Neural crest cell (in vitro differentiated cells): Measurements from ENCODE around the gene SSH2. TPM values are rescaled to one million over a fixed set of nuclear protein-coding genes. Genes with fewer than 3 reads are reported as not detected.

ENCODE experiments used
- DNase-seq: peaks from one replicate; pipeline ENCODE4 v3.0.0; 2021; ENCODE audit warnings: low read depth, mixed read lengths, low spot score
- H3K27ac Mint-ChIP-seq: one replicate; pipeline ENCODE4 v1.8.0; 2021; ENCODE audit warnings: mild to moderate bottlenecking, mixed read lengths; ENCODE audit not compliant: unreplicated experiment
- H3K27me3 Mint-ChIP-seq: 2 replicates; pipeline ENCODE4 v1.8.0; 2021; ENCODE audit warnings: low read depth, mild to moderate bottlenecking, mixed read lengths
- H3K36me3 Mint-ChIP-seq: 2 replicates; pipeline ENCODE4 v1.8.0; 2021; ENCODE audit warnings: low read depth, mild to moderate bottlenecking, mixed read lengths
- H3K4me1 Mint-ChIP-seq: 2 replicates; pipeline ENCODE4 v1.8.0; 2021; ENCODE audit warnings: mixed read lengths
- H3K4me3 Mint-ChIP-seq: one replicate; pipeline ENCODE4 v1.8.0; 2021; ENCODE audit warnings: mild to moderate bottlenecking, mixed read lengths
- H3K9me3 Mint-ChIP-seq: 2 replicates; pipeline ENCODE4 v1.8.0; 2021; ENCODE audit warnings: mixed read lengths
- CTCF ChIP-seq: fragments of 200-600 bp; sonication (generic); conservative IDR thresholded peaks from 2 replicates; pipeline ENCODE4 v1.5.0; 2021; ENCODE audit warnings: antibody characterized with exemption, mild to moderate bottlenecking
- total RNA-seq: library from RNA; stranded (reverse); gene quantifications from 2 replicates; pipeline ENCODE4 v1.2.1, GENCODE V29; 2021

The SSH2 gene
- total RNA-seq, 1 donor from 2014 or later: 29.2 TPM

- Mint-ChIP-seq H3K4me1 (peaks cover 55% of the 10 kb centered on the region), H3K36me3 (no peaks in the 10 kb centered on the region), H3K27me3 (no peaks in the 10 kb centered on the region), H3K4me3 (peak overlapping the region; percentile 98), H3K27ac (no peak overlapping the region), H3K9me3 (no peaks in the 10 kb centered on the region)
- no peak for DNase-seq
- TF ChIP-seq CTCF: no peak
Measured at GRCh38 chr17:29586676-29587469, 343.2 kb downstream of the SSH2 start.

DNA sequence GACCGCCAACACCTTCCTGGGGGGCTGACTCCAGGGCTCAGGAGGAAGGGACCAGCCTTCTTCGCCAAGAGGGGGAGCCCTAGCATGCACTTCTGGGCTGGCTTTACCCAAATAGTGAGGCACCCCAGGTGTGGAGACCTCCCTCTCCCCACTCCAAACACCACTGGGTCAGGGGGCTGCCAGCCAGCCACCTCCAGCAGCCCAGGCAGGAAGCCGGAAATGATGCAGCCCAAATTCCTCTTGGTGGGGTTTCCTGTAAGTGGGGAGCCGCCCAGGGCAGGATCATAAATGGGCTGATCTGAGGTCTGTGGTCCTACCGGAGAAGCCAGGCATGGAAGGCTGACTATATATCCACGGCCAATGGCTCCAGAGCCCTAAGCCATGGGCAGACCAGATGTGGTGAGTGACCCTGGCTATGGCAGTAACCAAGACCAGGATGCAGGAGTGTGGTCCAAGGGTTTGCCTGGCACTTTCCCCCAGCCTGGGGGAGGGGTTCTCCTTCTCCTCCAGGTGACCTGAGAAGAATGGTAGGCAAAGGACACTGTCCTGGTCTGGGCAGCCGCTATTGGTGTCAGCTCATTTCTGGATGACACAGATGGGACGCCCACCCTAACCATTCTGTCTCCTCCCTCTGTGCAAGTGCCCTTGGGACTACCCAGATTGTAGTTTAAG lies 344.8 kb downstream of the SSH2 start:
- no peaks in the 10 kb centered on the region for H3K9me3 Mint-ChIP-seq
- no peak for DNase-seq
- no peaks in the 10 kb centered on the region for H3K27me3 Mint-ChIP-seq
- peaks cover 42% of the 10 kb centered on the region for H3K4me1 Mint-ChIP-seq
- TF ChIP-seq CTCF: no peak
- H3K4me3 Mint-ChIP-seq: peak overlapping the region; percentile 98
- peaks cover 3% of the 10 kb centered on the region for H3K36me3 Mint-ChIP-seq
- H3K27ac Mint-ChIP-seq: no peak overlapping the region

DNA sequence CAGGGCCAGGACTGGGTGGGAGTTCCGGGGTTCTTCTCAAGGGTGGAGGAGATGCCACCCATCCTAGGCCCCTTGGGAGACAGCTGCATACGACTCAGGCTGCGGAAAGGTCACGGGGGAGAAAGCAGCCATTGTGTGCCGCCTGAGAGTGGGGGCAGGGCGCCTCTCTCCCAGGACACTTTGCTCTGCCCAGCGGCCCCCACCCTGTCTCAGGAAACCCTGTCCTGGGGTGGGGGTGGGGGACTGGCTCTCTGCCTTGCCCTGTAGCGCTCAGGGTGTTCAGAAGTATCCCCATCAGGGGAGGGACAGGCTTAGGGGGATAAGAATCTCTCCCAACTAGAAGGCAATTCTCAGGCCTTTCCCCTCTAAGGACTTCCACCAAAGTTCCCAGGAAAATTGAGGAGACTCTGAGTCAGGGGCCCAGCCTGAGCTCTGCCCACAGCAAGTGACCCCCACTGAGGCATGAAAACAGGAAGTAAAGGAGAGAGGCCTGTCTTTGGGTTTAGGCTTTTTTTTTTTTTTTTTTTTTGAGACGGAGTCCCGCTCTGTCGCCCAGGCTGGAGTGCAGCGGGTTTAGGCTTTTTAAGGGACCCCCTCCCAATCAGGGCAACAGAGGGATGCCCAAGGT lies 345.5 kb downstream of the SSH2 start:
- DNase-seq: no peak
- H3K4me1 Mint-ChIP-seq: peaks cover 40% of the 10 kb centered on the region
- TF ChIP-seq CTCF: no peak
- H3K27me3 Mint-ChIP-seq: no peaks in the 10 kb centered on the region
- H3K27ac Mint-ChIP-seq: peak overlapping the region; percentile 88
- H3K36me3 Mint-ChIP-seq: peaks cover 3% of the 10 kb centered on the region
- H3K4me3 Mint-ChIP-seq: peak overlapping the region; percentile 85
- no peaks in the 10 kb centered on the region for H3K9me3 Mint-ChIP-seq

GRCh38 chr17:29583324-29584248 lies 346.4 kb downstream of the SSH2 start:
- H3K4me3 Mint-ChIP-seq: peak overlapping the region; percentile 85
- H3K27ac Mint-ChIP-seq: peak overlapping the region; percentile 79
- peaks cover 40% of the 10 kb centered on the region for H3K4me1 Mint-ChIP-seq
- no peaks in the 10 kb centered on the region for H3K27me3 Mint-ChIP-seq
- TF ChIP-seq CTCF: no peak
- peaks cover 3% of the 10 kb centered on the region for H3K36me3 Mint-ChIP-seq
- no peak for DNase-seq
- no peaks in the 10 kb centered on the region for H3K9me3 Mint-ChIP-seq

DNA sequence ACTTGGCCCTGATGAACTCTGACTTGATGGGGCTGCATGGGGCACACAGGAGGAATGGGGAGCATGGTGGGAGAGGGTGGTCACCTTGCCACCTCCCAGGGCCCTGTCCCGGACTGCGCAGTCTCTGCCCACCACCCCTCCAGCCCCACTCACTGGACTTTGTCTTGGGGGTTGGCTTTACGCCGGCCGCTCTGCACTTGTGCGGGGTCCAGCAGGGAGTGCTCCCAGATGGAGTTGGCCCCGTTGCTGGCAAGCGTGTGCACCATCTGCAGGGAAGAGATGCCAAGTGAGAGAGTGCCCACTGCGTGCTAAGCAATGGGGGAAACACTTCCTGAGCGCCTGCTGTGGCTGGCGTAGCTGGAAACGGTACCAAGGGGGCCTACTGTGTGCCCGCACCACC lies 347.3 kb downstream of the SSH2 start:
- TF ChIP-seq CTCF: no peak
- Mint-ChIP-seq H3K9me3 (no peaks in the 10 kb centered on the region), H3K27me3 (no peaks in the 10 kb centered on the region), H3K27ac (peak overlapping the region; percentile 35), H3K36me3 (peaks cover 3% of the 10 kb centered on the region), H3K4me1 (peaks cover 34% of the 10 kb centered on the region), H3K4me3 (peak overlapping the region; percentile 34)
- DNase-seq: no peak
